GM12872 (cell line): ENCODE results near the gene VPS52.

Experiments used
- CTCF ChIP-seq: IDR thresholded peaks from 3 replicates; pipeline ENCODE4 v1.5.1; 2011; ENCODE audit warnings: low read depth, mild to moderate bottlenecking, low read length, moderate library complexity; ENCODE audit not compliant: insufficient read depth

The VPS52 gene

GRCh38 chr6:33317419-33317668 is 45.7 kb upstream of the VPS52 start:
- no peak for TF ChIP-seq CTCF

GRCh38 chr6:33316603-33317418 is 45.1 kb upstream of the VPS52 start:
- no peak for TF ChIP-seq CTCF

- TF ChIP-seq CTCF, result no peak
These were observed 44.3 kb upstream of the VPS52 start for GRCh38 chr6:33315793-33316602.

GRCh38 chr6:33314943-33315792 is 43.5 kb upstream of the VPS52 start:
- no peak for TF ChIP-seq CTCF

- TF ChIP-seq CTCF, result no peak
These were observed 42.9 kb upstream of the VPS52 start for GRCh38 chr6:33314515-33314942.

GRCh38 chr6:33313709-33314514 is 42.2 kb upstream of the VPS52 start, which contains the start of gene TAPBP:
Gene TAPBP (minus strand): TSS chr6:33314078. CDS start chr6:33314041, 37 bp downstream.
- no peak for TF ChIP-seq CTCF
